GM12875 (cell line): ENCODE results near the gene EOMES.
A peak's percentile ranks its signal among the peaks of the same experiment; 100 is the strongest.

Experiments used
- H3K4me3 ChIP-seq: one replicate; pipeline ENCODE4 v1.5.1; 2011; ENCODE audit warnings: low read depth, low read length, control low read depth
- TF ChIP-seq, protein P1 (sequence below): IDR thresholded peaks from 2 replicates; pipeline ENCODE4 v1.5.1; 2011; ENCODE audit warnings: low read depth, mild to moderate bottlenecking, control low read depth, inconsistent platforms, low read length, moderate library complexity, borderline replicate concordance; ENCODE audit not compliant: insufficient read depth

The EOMES gene

GRCh38 chr3:27681249-27681748 lies 40.8 kb downstream of the EOMES start:
- H3K4me3 ChIP-seq: no peak overlapping the region
- TF ChIP-seq, protein P1, sequence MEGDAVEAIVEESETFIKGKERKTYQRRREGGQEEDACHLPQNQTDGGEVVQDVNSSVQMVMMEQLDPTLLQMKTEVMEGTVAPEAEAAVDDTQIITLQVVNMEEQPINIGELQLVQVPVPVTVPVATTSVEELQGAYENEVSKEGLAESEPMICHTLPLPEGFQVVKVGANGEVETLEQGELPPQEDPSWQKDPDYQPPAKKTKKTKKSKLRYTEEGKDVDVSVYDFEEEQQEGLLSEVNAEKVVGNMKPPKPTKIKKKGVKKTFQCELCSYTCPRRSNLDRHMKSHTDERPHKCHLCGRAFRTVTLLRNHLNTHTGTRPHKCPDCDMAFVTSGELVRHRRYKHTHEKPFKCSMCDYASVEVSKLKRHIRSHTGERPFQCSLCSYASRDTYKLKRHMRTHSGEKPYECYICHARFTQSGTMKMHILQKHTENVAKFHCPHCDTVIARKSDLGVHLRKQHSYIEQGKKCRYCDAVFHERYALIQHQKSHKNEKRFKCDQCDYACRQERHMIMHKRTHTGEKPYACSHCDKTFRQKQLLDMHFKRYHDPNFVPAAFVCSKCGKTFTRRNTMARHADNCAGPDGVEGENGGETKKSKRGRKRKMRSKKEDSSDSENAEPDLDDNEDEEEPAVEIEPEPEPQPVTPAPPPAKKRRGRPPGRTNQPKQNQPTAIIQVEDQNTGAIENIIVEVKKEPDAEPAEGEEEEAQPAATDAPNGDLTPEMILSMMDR: peak; percentile 41; the same call in 1 of the 2 replicates

DNA sequence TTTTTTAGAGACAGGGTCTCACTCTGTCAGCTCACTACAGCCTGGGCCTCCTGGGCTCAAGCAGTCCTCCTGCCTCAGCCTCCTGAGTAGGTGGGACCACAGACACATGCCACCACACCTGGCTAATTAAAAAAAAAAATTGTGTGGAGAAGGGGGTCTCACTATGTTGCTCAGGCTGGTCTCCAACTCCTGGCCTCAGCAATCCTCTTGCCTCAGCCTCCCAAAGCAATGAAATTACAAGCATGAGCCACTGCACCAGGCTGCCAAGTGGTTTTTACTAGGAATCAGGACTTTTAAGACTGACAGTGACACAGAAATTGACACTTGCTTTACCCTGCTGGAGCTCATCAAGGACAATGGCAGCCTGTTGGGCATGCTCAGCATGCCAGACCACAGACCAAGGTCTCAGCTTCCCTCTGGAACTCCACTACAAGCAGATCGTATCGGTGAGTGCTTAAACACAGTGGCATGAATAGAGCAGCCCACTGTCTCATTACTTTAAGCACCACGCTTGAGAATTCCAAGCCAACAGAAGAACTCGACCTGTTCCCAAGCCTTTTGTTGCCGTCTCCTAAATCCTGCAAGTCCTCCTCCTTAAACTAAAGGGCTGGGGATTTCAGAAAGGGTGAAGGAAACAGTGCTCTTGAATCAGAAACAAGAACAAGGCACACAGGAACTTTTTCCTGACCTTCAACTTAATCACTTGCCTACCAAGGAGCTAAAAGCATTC lies 41.4 kb downstream of the EOMES start:
- H3K4me3 ChIP-seq: no peak overlapping the region
- TF ChIP-seq, protein P1: no peak

- TF ChIP-seq, protein P1: no peak
- no peak overlapping the region for H3K4me3 ChIP-seq
These were observed 42.4 kb downstream of the EOMES start for GRCh38 chr3:27679691-27680090.

- TF ChIP-seq, protein P1: no peak
- no peak overlapping the region for H3K4me3 ChIP-seq
These were observed 43.9 kb downstream of the EOMES start for GRCh38 chr3:27678234-27678633.

GRCh38 chr3:27677565-27677964 lies 44.6 kb downstream of the EOMES start:
- H3K4me3 ChIP-seq: no peak overlapping the region
- TF ChIP-seq, protein P1: no peak

DNA sequence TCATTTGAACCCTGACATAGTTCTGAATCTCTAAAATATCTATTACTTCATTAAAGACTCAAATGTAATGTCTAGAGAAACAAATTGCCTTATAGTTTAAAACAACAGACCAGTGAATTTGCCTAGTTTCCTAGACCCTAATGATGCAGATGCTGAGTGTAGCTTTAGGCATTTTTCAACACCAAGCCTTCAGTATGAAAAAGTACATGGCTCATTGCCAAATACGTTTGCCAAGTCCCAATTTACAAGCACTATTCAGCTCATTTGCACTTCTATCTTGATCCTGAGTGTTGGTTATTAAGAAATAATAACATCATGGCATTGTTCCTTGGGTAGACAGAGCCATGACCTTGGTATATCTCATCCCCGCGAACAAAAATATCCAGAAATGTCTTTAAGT lies 46.8 kb downstream of the EOMES start:
- TF ChIP-seq, protein P1: no peak

DNA sequence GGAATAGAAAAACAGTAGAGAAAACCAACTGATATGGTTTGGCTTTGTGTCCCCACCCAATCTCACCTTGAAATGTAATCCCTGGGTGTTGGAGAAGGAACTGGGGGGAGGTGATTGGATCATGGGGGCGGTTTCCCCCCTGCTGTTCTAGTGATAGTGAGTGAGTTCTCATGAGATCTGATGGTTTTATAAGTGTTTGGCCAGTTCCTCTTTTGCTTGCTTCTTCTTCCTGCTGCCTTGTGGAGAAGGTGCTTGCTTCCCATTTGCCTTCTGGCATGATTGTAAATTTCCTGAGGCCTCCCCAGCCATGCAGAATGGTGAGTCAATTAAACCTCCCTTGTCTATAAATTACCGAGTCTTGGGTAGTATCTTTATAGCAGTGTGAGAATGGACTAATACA lies 48.4 kb downstream of the EOMES start:
- TF ChIP-seq, protein P1: no peak
- H3K4me3 ChIP-seq: no peak overlapping the region

More for the DNA sequence above, 46.8 kb downstream of the EOMES start:
- no peak overlapping the region for H3K4me3 ChIP-seq
